NK-92 treated with Interleukin-12 subunit alpha and Interleukin-12 subunit beta, amount 100 ng/mL, for 24 hours (cell line): Measurements from ENCODE around the gene PHF3.

Experiments
- DNase-seq: peaks from one replicate; lab custom pipeline; 2025; lab: John Stamatoyannopoulos, UW

The PHF3 gene

GRCh38 chr6:63764318-63764916, 128.8 kb downstream of the PHF3 start:
- DNase-seq = no peak
